HCT116 (cell line): ENCODE results near the gene UPK3A.

Experiments used
- ATF3 ChIP-seq: IDR thresholded peaks from 2 replicates; pipeline ENCODE4 v1.6.1; 2012
- EZH2 ChIP-seq: fragments of 200-600 bp; sonication (generic); IDR thresholded peaks from 2 replicates; pipeline ENCODE4 v1.6.1; 2017; ENCODE audit warnings: antibody characterized with exemption, mixed run types
- EZH2phosphoT487 ChIP-seq: fragments of 200-600 bp; IDR thresholded peaks from 2 replicates; pipeline ENCODE4 v1.6.1; 2018; ENCODE audit warnings: antibody characterized with exemption, borderline replicate concordance
- POLR2A ChIP-seq: IDR thresholded peaks from 2 replicates; pipeline ENCODE4 v1.7.0; 2011; ENCODE audit warnings: borderline replicate concordance; ENCODE audit not compliant: insufficient read depth, insufficient read length; ENCODE audit errors: extremely low read depth
- SP1 ChIP-seq: IDR thresholded peaks from 2 replicates; pipeline ENCODE4 v1.6.1; 2012; ENCODE audit warnings: low read depth
- YY1 ChIP-seq: IDR thresholded peaks from 2 replicates; pipeline ENCODE4 v1.6.1; 2011; ENCODE audit warnings: low read length, low read depth, moderate library complexity, mild to moderate bottlenecking; ENCODE audit not compliant: insufficient replicate concordance; ENCODE audit errors: extremely low read depth
- TF ChIP-seq, protein P1 (sequence below), 3 experiments: fragments of 200-600 bp in 1 of 3; sonication (generic) in 1 of 3; IDR thresholded peaks in 2 of 3; conservative IDR thresholded peaks in 1 of 3; 2 replicates each; pipeline ENCODE4 v1.5.1; 2012 to 2017; ENCODE audit warnings: low read depth in 2 of 3, low read length in 2 of 3, antibody characterized with exemption in 1 of 3, borderline replicate concordance in 1 of 3, control low read depth in 1 of 3, mild to moderate bottlenecking in 1 of 3, mixed read lengths in 1 of 3, mixed run types in 1 of 3, moderate library complexity in 1 of 3; ENCODE audit not compliant: insufficient read depth in 1 of 3
- TF ChIP-seq, protein P2 (sequence below): IDR thresholded peaks from 2 replicates; pipeline ENCODE4 v1.6.1; 2012; ENCODE audit warnings: low read depth

DNA sequence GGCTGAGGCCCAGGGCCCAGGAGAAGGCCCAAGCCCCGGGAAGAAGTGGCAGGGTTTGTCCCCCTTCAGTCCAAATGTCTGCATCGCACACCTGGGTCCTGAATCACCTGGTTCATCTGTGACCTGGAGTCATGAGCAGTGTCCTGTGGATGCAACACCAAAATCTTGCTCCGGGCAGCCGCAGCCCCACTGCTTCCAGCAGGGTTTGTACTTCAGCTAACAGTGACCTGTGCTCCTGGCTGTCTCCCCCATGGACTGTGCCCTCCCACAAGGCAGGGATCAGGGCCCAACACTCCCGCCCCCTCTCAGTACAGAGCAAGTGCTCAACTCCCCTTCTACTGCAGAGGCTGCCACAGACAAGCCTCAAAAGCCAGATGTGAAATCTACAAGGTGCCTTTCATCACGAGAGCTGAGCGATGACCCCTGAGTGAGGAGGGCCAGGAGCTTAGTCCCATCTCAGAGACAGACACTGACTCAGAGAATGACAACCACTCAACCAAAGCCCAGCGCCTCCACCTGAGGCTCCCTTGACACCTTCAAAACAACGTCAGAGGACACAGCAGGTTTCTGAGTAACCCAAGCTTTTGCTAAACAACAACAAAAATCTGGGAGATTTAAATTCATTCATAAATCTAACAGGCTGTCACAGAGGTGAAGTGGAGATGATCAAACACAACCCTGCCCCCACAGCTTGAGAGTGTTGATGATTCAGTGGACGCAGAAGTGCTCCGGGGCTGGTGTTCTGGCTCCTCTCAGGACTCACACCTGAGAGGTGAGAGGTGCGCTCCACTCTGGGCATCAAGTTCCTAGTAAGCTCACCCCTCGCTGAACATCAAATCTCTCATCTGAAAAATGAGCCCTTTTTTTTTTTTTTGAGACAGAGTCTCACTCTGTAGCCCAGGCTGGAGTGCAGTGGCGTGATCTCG is 47.4 kb upstream of the UPK3A start:
- TF ChIP-seq POLR2A (no peak), YY1 (no peak), ATF3 (no peak), EZH2 (no peak), SP1 (no peak), EZH2phosphoT487 (no peak)
- TF ChIP-seq, protein P1, sequence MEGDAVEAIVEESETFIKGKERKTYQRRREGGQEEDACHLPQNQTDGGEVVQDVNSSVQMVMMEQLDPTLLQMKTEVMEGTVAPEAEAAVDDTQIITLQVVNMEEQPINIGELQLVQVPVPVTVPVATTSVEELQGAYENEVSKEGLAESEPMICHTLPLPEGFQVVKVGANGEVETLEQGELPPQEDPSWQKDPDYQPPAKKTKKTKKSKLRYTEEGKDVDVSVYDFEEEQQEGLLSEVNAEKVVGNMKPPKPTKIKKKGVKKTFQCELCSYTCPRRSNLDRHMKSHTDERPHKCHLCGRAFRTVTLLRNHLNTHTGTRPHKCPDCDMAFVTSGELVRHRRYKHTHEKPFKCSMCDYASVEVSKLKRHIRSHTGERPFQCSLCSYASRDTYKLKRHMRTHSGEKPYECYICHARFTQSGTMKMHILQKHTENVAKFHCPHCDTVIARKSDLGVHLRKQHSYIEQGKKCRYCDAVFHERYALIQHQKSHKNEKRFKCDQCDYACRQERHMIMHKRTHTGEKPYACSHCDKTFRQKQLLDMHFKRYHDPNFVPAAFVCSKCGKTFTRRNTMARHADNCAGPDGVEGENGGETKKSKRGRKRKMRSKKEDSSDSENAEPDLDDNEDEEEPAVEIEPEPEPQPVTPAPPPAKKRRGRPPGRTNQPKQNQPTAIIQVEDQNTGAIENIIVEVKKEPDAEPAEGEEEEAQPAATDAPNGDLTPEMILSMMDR (IDR thresholded peaks at IDR 0.05 in 2 of 3, conservative IDR thresholded peaks at IDR 0.05 in 1 of 3; ENCODE audit: borderline replicate concordance in 1 of 3, insufficient read depth in 1 of 3, low read depth in 2 of 3, low read length in 2 of 3), result no peak
- TF ChIP-seq, protein P2, sequence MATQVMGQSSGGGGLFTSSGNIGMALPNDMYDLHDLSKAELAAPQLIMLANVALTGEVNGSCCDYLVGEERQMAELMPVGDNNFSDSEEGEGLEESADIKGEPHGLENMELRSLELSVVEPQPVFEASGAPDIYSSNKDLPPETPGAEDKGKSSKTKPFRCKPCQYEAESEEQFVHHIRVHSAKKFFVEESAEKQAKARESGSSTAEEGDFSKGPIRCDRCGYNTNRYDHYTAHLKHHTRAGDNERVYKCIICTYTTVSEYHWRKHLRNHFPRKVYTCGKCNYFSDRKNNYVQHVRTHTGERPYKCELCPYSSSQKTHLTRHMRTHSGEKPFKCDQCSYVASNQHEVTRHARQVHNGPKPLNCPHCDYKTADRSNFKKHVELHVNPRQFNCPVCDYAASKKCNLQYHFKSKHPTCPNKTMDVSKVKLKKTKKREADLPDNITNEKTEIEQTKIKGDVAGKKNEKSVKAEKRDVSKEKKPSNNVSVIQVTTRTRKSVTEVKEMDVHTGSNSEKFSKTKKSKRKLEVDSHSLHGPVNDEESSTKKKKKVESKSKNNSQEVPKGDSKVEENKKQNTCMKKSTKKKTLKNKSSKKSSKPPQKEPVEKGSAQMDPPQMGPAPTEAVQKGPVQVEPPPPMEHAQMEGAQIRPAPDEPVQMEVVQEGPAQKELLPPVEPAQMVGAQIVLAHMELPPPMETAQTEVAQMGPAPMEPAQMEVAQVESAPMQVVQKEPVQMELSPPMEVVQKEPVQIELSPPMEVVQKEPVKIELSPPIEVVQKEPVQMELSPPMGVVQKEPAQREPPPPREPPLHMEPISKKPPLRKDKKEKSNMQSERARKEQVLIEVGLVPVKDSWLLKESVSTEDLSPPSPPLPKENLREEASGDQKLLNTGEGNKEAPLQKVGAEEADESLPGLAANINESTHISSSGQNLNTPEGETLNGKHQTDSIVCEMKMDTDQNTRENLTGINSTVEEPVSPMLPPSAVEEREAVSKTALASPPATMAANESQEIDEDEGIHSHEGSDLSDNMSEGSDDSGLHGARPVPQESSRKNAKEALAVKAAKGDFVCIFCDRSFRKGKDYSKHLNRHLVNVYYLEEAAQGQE, result no peak
